Middle frontal gyrus (tissue), 1 donor: Measurements from ENCODE around the gene TMEM191B.
"Not testable (repeated sequence)": the region's sequence is repeated elsewhere in the genome, so short reads cannot be mapped to it uniquely, and the experiment has no call there.

Experiments
- DNase-seq: peaks from one replicate; pipeline ENCODE4 v3.0.0-alpha.2; 2015; ENCODE audit warnings: low spot score; ENCODE audit errors: extremely low spot score

TMEM191B gene

DNA sequence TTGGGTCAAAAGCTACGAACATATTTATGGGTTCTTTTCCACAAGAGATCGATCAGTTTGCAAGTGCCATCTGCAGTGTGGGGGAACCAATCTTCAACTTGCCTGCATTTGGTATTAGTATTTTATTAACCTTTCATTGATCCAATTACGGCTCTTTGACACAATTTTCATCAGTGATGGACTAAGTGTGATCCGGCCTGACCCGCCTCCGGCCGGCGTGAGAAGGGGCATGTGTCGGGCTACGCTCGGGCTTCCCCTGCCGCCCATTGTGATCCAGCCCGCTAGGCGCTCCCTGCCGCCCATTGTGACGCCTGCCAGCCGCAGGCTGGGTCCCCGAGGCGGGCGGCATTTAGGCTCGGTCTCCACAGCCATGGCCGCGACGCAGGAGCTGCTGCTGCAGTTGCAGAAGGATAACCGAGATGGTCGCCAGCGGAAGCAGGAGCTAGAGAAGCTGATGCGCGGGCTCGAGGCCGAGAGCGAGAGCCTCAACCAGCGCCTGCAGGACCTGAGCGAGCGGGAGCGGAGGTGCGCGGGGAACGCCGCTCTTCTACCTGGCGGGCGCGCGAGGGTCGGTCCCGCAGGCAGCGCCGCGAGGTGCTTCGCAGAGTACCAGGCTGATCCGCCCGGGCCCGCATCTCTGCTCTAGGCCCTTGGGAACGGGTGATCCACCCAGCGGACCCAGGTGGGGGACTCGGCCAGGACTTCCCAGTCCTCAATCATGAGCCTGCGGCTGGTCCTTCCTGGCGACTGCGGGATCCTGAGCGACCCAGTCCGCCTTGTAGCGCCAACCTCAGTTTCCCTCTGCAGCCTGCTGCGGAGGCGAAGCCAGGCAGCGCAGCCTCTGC, at the start of gene TMEM191B:
TSS of gene TMEM191B (plus strand) at position 51 of the 845 bp plus-strand sequence. CDS start at position 230, 179 bp downstream.
- DNase-seq = not testable (repeated sequence)

DNA sequence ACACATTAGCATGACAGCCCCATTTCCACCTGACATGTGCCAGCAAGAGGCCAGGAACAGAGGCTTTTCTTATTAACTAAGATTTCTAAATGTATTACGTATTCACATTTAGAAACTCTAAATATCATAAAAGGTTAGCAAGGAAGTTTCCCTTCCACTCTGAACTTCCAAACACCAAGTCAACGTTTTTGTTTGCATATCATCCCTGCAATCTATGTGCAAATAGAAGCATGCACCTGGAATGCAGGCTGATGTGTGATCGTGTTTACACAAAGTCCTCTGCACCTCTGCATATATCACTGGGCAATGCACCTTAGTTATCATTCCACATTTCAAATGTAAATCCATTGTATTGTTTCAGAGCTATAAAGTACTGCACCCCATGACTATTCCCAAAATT, 31.4 kb upstream of the TMEM191B start:
- not testable (repeated sequence) for DNase-seq

DNA sequence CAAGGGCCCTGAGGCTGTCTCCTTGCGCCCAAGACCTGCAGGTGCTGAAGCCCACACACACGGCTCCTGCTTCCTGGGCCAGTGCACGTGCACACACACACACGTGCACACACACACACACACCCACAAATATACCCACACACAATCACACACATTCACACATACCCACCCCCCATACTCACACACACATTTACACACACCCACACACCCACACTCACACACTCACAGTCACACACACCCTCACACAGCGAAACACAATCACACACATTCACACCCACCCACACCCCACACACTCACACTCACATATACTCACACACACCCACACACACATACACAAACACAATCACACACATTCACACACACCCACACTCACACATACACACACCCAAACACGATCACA, 16.3 kb upstream of the TMEM191B start:
- DNase-seq = not testable (repeated sequence)

DNA sequence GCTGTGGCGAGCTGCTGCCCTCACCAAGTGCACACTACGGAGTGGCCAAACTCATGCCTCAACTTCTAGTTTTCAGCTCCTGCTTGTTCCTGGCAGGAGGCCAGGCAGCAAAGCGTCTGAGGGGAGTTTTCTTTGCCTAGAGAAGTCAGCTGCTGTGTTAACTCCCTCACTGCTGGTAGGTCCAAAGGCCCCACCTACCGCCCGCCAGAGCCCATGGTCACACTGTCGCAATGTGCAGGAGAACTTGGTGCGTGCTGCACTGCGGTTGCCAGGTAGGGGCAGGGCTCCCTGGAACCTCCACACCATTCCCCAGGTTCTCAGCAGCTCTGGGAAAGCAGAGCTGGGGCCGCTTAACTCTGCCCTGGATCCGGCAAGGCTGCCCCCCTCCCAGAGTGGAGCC, 15.2 kb upstream of the TMEM191B start:
- DNase-seq = not testable (repeated sequence)

DNA sequence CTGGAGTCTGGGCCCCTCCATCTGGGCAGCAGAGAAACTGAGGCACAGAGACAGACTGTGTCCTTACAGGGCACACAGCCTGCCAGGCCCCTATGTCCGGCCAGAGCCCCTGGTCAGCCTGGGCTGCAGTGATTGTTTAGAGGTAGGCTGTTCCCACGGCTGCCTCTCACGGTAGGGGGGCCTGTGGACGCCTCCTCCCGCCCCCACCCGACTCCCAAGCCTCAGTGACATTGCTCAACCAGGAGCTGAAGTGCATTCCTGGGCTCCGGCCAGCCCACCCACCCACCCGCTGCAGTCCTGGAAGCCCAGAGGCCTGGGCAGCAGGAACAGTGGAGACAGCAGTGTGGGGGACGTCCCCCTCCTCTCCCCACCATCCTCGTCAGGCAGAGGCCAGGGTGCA, 14.1 kb upstream of the TMEM191B start:
- not testable (repeated sequence) for DNase-seq

DNA sequence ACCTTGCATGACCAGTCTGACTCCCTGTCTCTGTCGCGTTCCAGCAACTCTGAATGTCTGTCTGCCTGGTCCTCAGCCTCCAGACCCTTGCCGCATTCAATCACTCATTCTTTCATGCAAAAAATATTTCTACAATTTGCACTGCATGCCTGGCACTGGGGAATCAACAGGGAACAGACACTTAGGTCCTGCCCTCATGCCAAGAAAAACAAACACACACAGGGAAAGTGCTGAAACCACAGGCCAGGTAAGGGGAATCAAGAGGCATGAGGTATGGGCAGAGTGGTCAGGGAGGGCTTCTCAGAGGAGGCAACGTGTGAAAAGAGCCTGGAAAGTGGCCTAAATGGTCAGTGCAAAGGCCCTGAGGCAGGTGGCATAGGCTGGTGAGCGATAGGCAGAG, 9.5 kb upstream of the TMEM191B start, which contains the start of gene GGTLC3:
TSS of gene GGTLC3 (minus strand) at position 101 of the 400 bp plus-strand sequence. CDS start 264 bp downstream, outside the sequence.
- DNase-seq = not testable (repeated sequence)

DNA sequence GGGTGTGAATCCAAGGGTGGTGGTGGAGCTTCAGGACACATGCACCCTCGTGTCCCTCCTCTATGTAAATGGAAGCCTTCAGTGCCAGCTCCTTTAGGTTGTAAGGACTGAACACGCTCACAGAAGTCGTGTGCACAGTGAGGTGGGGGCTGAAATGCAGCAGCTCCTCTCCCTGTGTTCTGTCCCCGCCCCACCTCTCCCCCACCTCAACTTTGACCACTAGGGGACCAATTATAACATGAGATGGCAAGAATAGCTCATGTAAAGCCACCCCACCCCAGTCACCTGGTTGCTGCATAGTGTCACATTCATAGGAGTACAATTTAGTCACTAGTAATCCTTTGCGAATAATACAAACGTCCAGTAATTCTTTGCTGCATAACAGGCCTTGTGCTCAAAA, 4.8 kb upstream of the TMEM191B start:
- DNase-seq = not testable (repeated sequence)

DNA sequence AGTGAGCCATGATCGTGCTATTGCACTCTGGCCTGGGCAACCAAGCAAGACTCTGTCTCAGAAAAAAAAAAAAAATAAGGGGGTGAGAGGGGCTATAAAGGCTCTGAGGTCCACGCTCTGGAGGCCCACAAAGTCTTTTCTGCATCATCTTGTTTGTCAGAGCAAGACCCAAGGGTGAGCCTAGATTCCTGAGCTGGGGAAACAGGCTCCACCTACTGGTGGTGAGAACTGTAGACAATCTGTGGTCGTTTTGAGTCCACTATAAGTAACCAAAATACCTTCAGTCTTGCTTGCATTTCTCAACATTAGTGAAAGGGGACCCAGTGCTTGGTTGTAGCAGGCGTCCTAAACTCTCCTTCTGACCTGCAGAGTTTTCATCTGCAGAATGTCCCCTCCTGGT, 4.3 kb upstream of the TMEM191B start:
- not testable (repeated sequence) for DNase-seq

DNA sequence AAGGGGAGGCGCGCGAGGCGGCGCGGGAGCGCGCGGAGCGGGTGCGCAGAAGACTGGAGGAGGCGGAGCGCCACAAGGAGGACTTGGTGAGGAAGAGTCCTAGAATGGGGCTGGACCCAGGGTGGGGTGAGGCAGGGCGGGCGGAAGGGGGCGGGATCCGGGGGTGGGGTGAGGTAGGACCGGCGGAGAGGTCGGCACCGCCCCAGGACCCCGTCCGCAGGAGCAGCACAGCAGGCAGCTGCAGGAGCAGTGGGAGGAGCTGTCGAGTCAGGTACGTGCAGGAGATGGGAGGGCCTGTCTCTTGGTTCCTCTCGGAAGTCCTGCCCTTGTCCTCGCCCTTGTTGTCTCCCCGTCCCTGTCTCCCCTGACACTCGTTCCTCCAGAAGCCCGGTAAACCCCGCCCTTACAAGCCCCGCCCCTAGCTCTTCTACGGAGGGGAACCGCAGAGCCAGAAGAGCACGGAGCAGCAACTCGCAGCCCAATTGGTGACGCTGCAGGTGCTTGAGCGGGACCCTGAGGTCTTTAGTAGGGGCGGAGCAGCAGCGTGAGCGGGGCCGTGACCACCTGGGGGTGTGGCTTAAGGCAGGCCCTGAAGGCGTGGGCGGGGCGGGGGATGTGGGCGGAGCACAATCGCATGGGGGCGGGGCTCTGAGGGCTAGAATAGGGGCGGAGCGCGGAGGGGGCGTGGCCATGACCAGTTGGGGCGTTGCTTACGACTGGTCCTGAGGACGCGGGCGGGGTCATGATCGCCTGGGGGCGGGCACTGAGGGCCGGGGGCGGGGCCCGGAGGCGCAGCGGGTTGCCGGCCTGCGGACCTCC, 1.2 kb downstream of the TMEM191B start:
- DNase-seq = peak; percentile 4

DNA sequence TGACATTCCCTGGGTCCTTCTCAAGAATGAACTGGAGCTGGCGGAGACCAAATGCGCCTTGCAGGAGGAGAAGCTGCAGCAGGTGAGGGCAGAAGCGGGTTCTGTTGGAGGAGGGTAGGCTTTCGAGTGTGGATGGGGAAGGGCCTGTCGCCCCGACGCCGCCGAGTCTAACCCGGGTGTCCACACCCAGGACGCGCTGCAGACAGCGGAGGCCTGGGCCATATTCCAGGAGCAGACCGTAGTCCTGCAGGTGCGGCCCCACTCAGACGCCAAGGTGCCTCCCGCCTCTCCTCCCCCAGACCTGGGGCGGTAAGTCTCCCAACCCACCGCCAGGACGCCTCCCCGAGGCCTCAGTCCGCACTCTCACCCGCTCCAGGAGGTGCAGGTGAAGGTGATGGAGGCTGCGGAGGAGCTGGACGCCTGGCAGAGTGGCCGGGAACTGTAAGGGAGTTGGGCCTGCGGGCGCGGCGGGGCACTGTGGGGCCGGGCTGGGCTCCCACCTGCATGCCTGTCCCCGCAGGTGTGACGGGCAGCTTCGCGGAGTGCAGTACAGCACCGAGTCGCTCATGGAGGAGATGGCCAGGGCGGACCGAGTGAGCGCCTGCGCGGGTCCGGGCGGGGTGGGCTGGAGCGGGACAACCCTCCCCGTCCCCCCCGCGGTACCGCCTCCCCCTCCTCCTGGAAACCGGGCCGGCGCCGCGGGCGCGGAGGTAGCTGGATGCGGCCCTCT, 2.0 kb downstream of the TMEM191B start:
- DNase-seq = not testable (repeated sequence)

DNA sequence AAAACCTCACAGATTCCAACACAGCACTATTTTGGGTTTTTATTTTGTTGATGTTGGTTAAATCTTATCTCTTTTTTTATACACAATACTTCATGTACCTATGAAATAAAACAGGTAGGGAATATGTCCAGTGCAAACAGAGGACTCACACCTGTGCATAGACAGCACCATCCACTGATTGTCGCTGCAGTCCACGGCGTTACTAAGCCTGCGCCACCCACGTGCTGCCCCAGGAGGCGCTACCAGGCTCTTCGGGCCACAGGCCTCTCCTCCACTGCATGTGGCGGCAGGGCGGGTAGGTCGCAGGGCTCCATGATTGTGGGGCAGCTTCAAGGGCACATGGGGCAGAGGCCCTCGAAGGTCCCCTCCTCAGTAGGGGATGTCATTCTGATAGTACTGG, 6.0 kb downstream of the TMEM191B start:
- DNase-seq = not testable (repeated sequence)

DNA sequence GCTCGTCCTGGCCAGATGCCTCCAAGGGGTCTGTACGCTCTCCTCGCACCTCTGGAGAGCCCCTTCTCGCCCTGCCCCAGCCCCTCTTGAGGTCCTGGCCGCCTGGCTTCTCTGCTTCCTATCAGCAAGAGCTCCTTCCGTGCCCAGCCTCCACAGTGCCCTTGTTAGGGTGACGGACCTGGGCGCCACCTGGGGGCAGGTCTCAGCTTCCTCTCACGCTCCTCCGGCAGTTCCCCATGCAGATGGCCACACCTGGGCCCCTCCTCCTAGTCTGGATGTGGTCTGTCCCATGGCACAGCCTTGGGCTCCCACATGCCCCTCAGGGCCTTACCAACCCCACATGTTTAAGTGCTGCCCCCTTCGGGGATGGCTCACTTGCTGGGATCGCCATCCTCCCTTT, 6.7 kb downstream of the TMEM191B start:
- DNase-seq = not testable (repeated sequence)

DNA sequence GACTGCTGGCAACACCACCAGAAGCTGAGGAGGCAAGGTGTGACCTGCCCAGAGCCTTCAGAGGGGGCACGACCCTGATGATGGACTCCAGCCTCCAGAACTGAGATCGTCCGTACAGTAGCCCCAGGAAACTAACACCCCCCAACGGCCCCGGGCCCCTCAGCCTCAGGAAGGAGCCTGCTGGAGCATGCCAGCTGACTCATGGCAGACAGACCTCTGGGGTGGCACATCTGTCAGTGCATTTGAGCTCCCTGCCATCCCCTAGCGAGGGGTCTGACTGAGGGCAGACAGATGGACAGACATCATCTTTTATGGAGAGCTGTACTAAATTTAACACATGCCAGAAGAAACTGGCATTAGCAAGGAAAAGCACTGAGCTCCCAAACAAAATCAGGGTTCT, 12.4 kb downstream of the TMEM191B start:
- DNase-seq = not testable (repeated sequence)

DNA sequence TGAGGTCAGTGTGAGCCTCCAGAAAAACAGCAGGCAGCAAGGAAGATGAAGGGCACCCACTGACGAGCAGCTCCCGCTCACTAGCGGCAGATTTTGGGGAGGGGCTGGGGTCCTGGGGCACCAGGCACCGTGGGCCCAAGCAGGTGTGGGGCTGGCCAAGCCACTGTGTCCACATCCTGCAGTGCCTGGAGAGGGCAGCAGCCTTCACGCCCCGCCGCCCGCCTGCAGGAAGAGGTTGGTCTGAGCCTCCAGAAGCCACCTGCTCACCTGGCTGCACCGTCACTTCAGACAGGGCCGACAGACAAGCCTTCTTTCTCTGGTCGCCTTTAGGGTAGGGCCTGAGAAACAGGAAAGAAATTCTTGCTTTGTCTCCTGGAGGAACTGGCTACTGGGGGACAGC, 15.8 kb downstream of the TMEM191B start:
- DNase-seq = not testable (repeated sequence)

DNA sequence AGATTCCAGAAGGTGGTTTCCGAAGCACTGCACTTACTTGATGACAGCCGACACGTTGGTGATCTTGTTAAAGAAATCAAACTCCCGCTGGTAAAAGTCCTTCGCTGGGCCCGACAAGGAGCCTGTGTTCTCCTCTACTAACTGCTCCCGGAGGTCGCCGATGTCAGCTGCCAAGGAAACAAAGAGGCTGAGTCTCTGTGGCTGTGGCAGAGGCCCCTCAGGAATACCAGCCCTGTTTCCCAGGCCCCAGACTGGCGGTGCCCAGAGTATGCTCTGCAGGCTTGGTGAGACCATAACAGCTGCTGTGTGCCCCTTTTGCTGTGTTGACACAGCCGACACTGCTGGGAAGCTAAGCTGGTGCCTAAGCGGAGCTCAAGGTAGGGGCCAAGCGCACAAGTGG, 17.0 kb downstream of the TMEM191B start:
- DNase-seq = not testable (repeated sequence)

DNA sequence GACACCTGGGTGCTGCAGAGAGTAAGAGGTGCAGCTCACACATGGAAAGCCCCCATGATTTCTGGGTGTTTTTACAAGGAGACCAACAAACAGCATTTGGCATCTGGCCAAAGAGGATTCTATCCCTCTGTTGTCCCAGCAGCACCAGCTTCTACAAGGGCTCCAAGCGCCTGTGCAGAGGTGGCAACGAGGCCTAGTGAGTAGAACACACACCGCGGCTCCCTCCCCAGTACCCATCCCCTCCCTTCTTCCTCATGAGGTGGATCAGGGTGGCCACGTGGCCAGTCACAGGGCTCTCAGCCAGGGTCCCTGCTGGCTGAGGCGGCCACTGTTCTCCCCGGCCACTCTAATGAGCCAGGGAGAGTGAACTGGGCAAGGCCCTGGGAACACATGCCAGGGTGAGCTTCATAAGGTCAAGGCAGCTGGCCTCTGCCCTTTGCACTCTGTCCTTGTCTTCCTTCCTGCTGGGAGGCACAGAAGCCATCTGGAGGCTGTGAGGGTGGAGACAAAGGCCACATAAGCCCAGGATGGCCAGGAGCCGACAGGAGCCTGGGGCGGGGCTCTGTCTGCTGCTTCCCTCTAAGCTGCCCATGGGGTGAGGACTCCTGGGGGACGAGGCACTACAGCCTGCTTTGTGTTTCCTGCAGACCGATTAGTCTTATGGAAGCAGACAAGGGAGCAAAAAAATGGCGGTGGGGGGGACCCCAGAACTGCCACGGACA, 22.0 kb downstream of the TMEM191B start:
- not testable (repeated sequence) for DNase-seq

DNA sequence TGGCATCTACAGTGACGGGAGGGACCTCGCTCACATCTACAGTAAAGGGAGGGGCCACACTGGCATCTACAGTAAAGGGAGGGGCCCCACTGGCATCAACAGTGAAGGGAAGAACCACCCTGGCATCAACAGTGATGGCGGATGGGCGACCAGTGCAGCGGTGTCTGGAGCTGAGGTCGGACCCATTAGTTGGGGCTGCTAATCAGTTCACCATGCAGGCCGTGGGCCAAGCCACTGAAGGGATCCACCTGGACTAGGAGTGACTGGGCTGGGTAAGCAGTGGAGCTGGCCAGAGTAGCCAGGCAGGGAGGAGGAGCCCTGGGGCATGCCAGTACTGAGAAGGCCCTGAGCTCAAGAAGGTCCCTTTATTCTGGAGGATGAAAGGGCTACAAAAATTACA, 23.4 kb downstream of the TMEM191B start:
- DNase-seq = not testable (repeated sequence)

DNA sequence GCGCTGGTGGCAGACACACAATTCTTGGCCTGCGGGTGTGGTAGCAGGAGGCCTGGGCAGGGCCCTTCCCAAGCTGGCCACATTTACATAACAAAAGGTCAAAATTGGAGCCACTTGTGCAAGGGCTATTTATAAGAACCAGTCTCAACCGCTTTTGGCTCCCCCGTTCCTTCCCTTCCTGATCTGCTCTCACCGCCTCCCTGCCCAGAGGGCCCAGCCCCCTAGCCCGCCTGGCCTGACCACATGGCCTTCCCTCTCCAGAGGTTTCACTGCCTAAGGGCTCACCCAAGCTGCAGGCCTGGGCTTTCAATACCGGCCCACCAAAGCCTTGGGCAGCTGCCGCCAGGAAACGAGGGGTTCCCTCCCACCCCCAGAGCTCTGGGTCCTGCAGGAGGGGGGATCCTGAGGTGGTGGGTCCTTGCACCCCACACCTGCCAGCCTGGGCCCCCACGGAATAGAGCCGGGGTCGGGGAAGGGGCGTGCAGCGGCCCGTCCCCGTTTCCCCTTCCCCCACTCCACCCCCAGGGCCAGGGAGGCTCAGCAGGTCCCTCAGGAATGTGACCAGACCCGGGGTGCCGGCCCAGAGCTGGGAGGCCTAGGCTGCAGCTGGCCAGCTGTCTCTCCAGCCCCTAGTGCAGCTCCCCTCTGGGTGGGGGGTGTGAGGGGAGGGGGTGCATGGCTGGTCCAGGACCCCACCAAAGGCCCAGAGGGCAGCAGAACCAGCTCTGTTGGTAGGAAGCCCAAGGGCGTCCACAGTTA, 25.4 kb downstream of the TMEM191B start:
- DNase-seq = not testable (repeated sequence)

DNA sequence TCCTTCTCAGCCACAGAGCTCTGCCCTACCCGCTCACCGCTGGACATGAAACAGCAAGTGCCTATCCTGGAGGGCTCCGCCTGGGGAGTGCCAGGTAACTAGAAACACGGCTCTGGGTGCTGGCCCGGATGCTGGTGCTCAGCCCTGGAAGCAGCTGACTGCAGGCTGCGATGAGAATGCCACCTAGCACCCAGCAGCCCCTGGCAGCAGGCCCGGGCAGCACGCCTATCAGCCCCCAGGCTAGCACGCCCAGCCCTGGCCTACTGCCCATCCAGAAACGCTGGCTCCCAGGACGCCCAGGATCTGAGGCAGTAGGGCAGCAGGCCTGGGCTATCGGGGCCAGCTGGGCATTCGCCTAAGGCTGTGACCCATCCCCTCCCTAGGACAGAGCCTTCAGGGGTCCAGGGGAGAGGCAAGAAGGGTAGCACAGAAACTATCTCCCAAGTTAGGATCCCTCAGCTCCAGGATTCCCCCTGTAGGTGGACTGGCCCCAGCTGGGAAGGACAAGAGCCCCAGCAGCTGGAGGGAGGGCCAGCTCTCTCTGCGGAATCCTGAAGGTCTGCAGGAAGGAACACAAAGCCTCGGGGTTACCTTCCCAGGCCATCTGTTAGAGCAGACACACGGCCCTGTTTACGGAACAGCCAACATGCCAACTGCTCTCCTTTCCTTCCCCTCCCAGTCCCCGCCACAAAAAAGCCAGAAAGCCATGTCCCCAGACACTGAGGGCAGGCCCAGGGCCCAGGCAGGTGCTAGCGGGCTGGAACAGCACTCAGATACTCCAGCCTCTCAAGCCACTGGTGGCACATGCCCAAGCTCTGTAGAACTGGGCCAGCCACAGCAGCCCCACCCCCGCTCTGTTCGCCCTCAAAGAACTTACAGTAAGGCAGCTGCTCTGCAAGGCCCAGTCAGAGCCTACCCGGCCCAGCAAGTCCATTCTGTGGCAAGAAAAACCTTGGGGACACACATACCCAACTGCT, 27.0 kb downstream of the TMEM191B start:
- not testable (repeated sequence) for DNase-seq
